ENCODE results near the gene NPFF. TPM values are rescaled to one million over a fixed set of nuclear protein-coding genes. Genes with fewer than 3 reads are reported as not detected.

NPFF gene
- total RNA-seq, 2 experiments from 2014 or later, result not detected

GRCh38 chr12:53468282-53468681 lies 39.0 kb downstream of the NPFF start:
- ChIA-PET POLR2A (interaction anchor here (43.3 to 54.1 kb wide), 2 partner anchors 1 to 19 kb away, joined by 1494 read pairs; partner anchors contain the start of genes MAP3K12, NPFF, PCBP2 and TARBP2), CTCF (interaction anchor here (1.1 to 1.3 kb wide), 2 partner anchors 13 to 15 kb away, joined by 3 read pairs; no protein-coding TSS in a partner anchor)
- peak overlapping the region; percentile 53 for H3K27ac Mint-ChIP-seq
- no peak for TF ChIP-seq CTCF (IDR thresholded peaks at IDR 0.05)
- H3K4me3 Mint-ChIP-seq, result no peak overlapping the region
- intact Hi-C loops (cut with micrococcal nuclease), result no loop called here
- H3K9me3 Mint-ChIP-seq, result no peaks in the 10 kb centered on the region
- peaks cover 40% of the 10 kb centered on the region for H3K4me1 Mint-ChIP-seq (ENCODE audit: low read depth)
- no peaks in the 10 kb centered on the region for H3K27me3 Mint-ChIP-seq
- ATAC-seq (no peak), DNase-seq (no peak)
- H3K36me3 Mint-ChIP-seq (ENCODE audit: low read depth), result peaks cover 80% of the 10 kb centered on the region

- POLR2A ChIA-PET, result interaction anchor here (43.3 to 54.1 kb wide), 2 partner anchors 0 to 19 kb away, joined by 1494 read pairs; partner anchors contain the start of genes MAP3K12, NPFF, PCBP2 and TARBP2
- peak overlapping the region; percentile 50 for H3K27ac Mint-ChIP-seq
- DNase-seq, result no peak
Observed at GRCh38 chr12:53467880-53468279, 39.4 kb downstream of the NPFF start.

GRCh38 chr12:53467082-53467481 lies 40.2 kb downstream of the NPFF start:
- CTCF ChIA-PET, result interaction anchor here (1.3 kb wide), 1 partner anchor 14 kb away, joined by 3 read pairs; no protein-coding TSS in a partner anchor
- POLR2A ChIA-PET, result interaction anchor here (43.3 to 54.1 kb wide), 2 partner anchors 1 to 20 kb away, joined by 1494 read pairs; partner anchors contain the start of genes MAP3K12, NPFF, PCBP2 and TARBP2
- intact Hi-C loops (cut with micrococcal nuclease), result no loop called here
- Mint-ChIP-seq H3K27ac (no peak overlapping the region), H3K27me3 (no peaks in the 10 kb centered on the region), H3K9me3 (no peaks in the 10 kb centered on the region), H3K36me3 (ENCODE audit: low read depth) (peaks cover 82% of the 10 kb centered on the region), H3K4me3 (no peak overlapping the region), H3K4me1 (ENCODE audit: low read depth) (peaks cover 40% of the 10 kb centered on the region)
- TF ChIP-seq CTCF (IDR thresholded peaks at IDR 0.05), result no peak
- DNase-seq (no peak), ATAC-seq (no peak)

More at GRCh38 chr12:53467880-53468279, 39.4 kb downstream of the NPFF start:
- Mint-ChIP-seq H3K9me3 (no peaks in the 10 kb centered on the region), H3K27me3 (no peaks in the 10 kb centered on the region), H3K4me1 (ENCODE audit: low read depth) (peaks cover 43% of the 10 kb centered on the region), H3K4me3 (no peak overlapping the region), H3K36me3 (ENCODE audit: low read depth) (peaks cover 82% of the 10 kb centered on the region)
- intact Hi-C loops (cut with micrococcal nuclease), result no loop called here
- no peak for ATAC-seq
- CTCF ChIA-PET, result interaction anchor here (1.1 to 1.3 kb wide), 2 partner anchors 12 to 15 kb away, joined by 3 read pairs; no protein-coding TSS in a partner anchor
- TF ChIP-seq CTCF (IDR thresholded peaks at IDR 0.05), result no peak

- Mint-ChIP-seq H3K27ac (peak overlapping the region; percentile 19), H3K36me3 (ENCODE audit: low read depth) (peaks cover 82% of the 10 kb centered on the region), H3K4me3 (no peak overlapping the region), H3K27me3 (no peaks in the 10 kb centered on the region), H3K9me3 (no peaks in the 10 kb centered on the region), H3K4me1 (ENCODE audit: low read depth) (peaks cover 38% of the 10 kb centered on the region)
- CTCF ChIA-PET, result no interaction called here
- POLR2A ChIA-PET, result interaction anchor here (43.3 to 54.1 kb wide), 2 partner anchors 1 to 20 kb away, joined by 1494 read pairs; partner anchors contain the start of genes MAP3K12, NPFF, PCBP2 and TARBP2
- no peak for TF ChIP-seq CTCF (IDR thresholded peaks at IDR 0.05)
- ATAC-seq (no peak), DNase-seq (no peak)
- intact Hi-C loops (cut with micrococcal nuclease), result no loop called here
Observed at GRCh38 chr12:53466640-53467039, 40.6 kb downstream of the NPFF start.

- Mint-ChIP-seq H3K27me3 (no peaks in the 10 kb centered on the region), H3K4me1 (ENCODE audit: low read depth) (peaks cover 39% of the 10 kb centered on the region), H3K9me3 (no peaks in the 10 kb centered on the region), H3K36me3 (ENCODE audit: low read depth) (peaks cover 82% of the 10 kb centered on the region), H3K4me3 (no peak overlapping the region), H3K27ac (no peak overlapping the region)
- TF ChIP-seq CTCF (IDR thresholded peaks at IDR 0.05), result no peak
- POLR2A ChIA-PET, result interaction anchor here (43.3 to 54.1 kb wide), 2 partner anchors 2 to 21 kb away, joined by 1494 read pairs; partner anchors contain the start of genes MAP3K12, NPFF, PCBP2 and TARBP2
- intact Hi-C loops (cut with micrococcal nuclease), result no loop called here
- CTCF ChIA-PET, result interaction anchor here (2.4 kb wide), 1 partner anchor 11 kb away, joined by 16 read pairs; no protein-coding TSS in a partner anchor
- DNase-seq (no peak), ATAC-seq (no peak)
Observed at GRCh38 chr12:53465679-53466078, 41.6 kb downstream of the NPFF start.

All from activated CD8-positive, alpha-beta T cell treated with anti-CD3 and anti-CD28 coated beads for 36 hours (primary cell).